Activated CD4-positive, CD25-positive, alpha-beta regulatory T cell treated with anti-CD3 and anti-CD28 coated beads, Interleukin-2, amount 50 U/mL, for 24 hours (primary cell): ENCODE results near the gene MYLK4.

Experiments
- ATAC-seq, 2 donors: fragments of 150-1000 bp; cut with Tn5 transposase; one replicate each; pipeline ENCODE4 v1.10.0; 2021; ENCODE audit warnings: mild to moderate bottlenecking in 1 of 2, moderate library complexity in 1 of 2

Gene MYLK4

GRCh38 chr6:2693231-2693630, 57.5 kb downstream of the MYLK4 start:
- ATAC-seq, result no peak

- ATAC-seq, result peak in 1 of 2 donors; percentile 24
These were observed 62.2 kb downstream of the MYLK4 start for GRCh38 chr6:2688401-2689064.

- ATAC-seq, result no peak
These were observed 63.3 kb downstream of the MYLK4 start for GRCh38 chr6:2687456-2687855.

GRCh38 chr6:2686515-2686914, 64.2 kb downstream of the MYLK4 start:
- ATAC-seq, result no peak

GRCh38 chr6:2684766-2685754, 65.7 kb downstream of the MYLK4 start:
- no peak for ATAC-seq

- ATAC-seq, result no peak
These were observed 66.5 kb downstream of the MYLK4 start for GRCh38 chr6:2684103-2684749.

GRCh38 chr6:2680264-2680922, 70.3 kb downstream of the MYLK4 start:
- ATAC-seq, result no peak

GRCh38 chr6:2677080-2677593, 73.6 kb downstream of the MYLK4 start:
- ATAC-seq, result no peak

GRCh38 chr6:2676048-2676447, 74.7 kb downstream of the MYLK4 start:
- no peak for ATAC-seq

- no peak for ATAC-seq
These were observed 75.9 kb downstream of the MYLK4 start for GRCh38 chr6:2674857-2675256.

- no peak for ATAC-seq
These were observed 81.5 kb downstream of the MYLK4 start for GRCh38 chr6:2669067-2669700.

GRCh38 chr6:2667617-2668016, 83.1 kb downstream of the MYLK4 start:
- no peak for ATAC-seq

GRCh38 chr6:2666906-2667575, 83.7 kb downstream of the MYLK4 start:
- no peak for ATAC-seq

GRCh38 chr6:2665146-2666070, 85.3 kb downstream of the MYLK4 start:
- ATAC-seq, result no peak

GRCh38 chr6:2663123-2663522, 87.6 kb downstream of the MYLK4 start:
- peak; percentile 41 for ATAC-seq

GRCh38 chr6:2661651-2662050, 89.1 kb downstream of the MYLK4 start:
- no peak for ATAC-seq

GRCh38 chr6:2659882-2660281, 90.8 kb downstream of the MYLK4 start:
- ATAC-seq, result no peak

- no peak for ATAC-seq
These were observed 91.3 kb downstream of the MYLK4 start for GRCh38 chr6:2659381-2659780.

GRCh38 chr6:2658788-2659187, 91.9 kb downstream of the MYLK4 start:
- ATAC-seq, result peak; percentile 25 to 41

GRCh38 chr6:2656460-2657079, 94.2 kb downstream of the MYLK4 start:
- ATAC-seq, result no peak
